Activated CD8-positive, alpha-beta T cell treated with anti-CD3 and anti-CD28 coated beads, Interleukin-2, amount 10 ng/mL, durations not matched to agents 7 days and 5 days (primary cell): ENCODE measurements around the gene RFTN2. TPM values are rescaled to one million over a fixed set of nuclear protein-coding genes. Genes with fewer than 3 reads are reported as not detected.
"Not testable (repeated sequence)": the region's sequence is repeated elsewhere in the genome, so short reads cannot be mapped to it uniquely, and the experiment has no call there.

ENCODE experiments used
- ATAC-seq: fragments of 150-1000 bp; cut with Tn5 transposase; one replicate; pipeline ENCODE4 v1.10.0; 2021; ENCODE audit warnings: moderate library complexity
- CTCF ChIA-PET: fragments of 350-600 bp; sonication (Branson Sonifier 250); formaldehyde crosslinking; loops from one replicate; lab custom pipeline; 2021; ENCODE audit warnings: antibody characterized with exemption; lab: Charles Lee
- POLR2A ChIA-PET: fragments of 350-600 bp; sonication (Branson Sonifier 250); formaldehyde crosslinking; loops from one replicate; lab custom pipeline; 2021; ENCODE audit warnings: antibody characterized with exemption; lab: Charles Lee
- DNase-seq: peaks from one replicate; pipeline ENCODE4 v3.0.0-alpha.2; 2020
- H3K27ac Mint-ChIP-seq: one replicate; pipeline ENCODE4 v1.8.0; 2021; ENCODE audit warnings: mild to moderate bottlenecking, mixed read lengths
- H3K27me3 Mint-ChIP-seq: one replicate; pipeline ENCODE4 v1.8.0; 2021; ENCODE audit warnings: low read depth, mixed read lengths
- H3K36me3 Mint-ChIP-seq: one replicate; pipeline ENCODE4 v1.8.0; 2021; ENCODE audit warnings: low read depth, mixed read lengths
- H3K4me1 Mint-ChIP-seq: one replicate; pipeline ENCODE4 v1.8.0; 2021; ENCODE audit warnings: low read depth, mixed read lengths
- H3K4me3 Mint-ChIP-seq: one replicate; pipeline ENCODE4 v1.8.0; 2021; ENCODE audit warnings: mild to moderate bottlenecking, mixed read lengths
- H3K9me3 Mint-ChIP-seq: one replicate; pipeline ENCODE4 v1.8.0; 2022; ENCODE audit warnings: mixed read lengths; ENCODE audit not compliant: insufficient read depth
- total RNA-seq, 2 experiments: library from RNA; stranded (reverse); gene quantifications; one replicate each; pipeline ENCODE4 v1.2.3, GENCODE V29; 2021

RFTN2 gene
- total RNA-seq, 2 experiments from 2014 or later: not detected

GRCh38 chr2:197598450-197598849 lies 76.9 kb downstream of the RFTN2 start:
- ChIA-PET POLR2A (no interaction called here), CTCF (no interaction called here)
- H3K36me3 Mint-ChIP-seq: no peaks in the 10 kb centered on the region
- peaks cover 6% of the 10 kb centered on the region for H3K4me1 Mint-ChIP-seq
- H3K4me3 Mint-ChIP-seq: no peak overlapping the region
- peaks cover 17% of the 10 kb centered on the region for H3K27me3 Mint-ChIP-seq
- no peak for DNase-seq
- H3K9me3 Mint-ChIP-seq: no peaks in the 10 kb centered on the region
- ATAC-seq: no peak
- no peak overlapping the region for H3K27ac Mint-ChIP-seq

- Mint-ChIP-seq H3K9me3 (no peaks in the 10 kb centered on the region), H3K4me3 (no peak overlapping the region), H3K27me3 (peaks cover 17% of the 10 kb centered on the region), H3K36me3 (no peaks in the 10 kb centered on the region), H3K4me1 (peaks cover 6% of the 10 kb centered on the region), H3K27ac (no peak overlapping the region)
- POLR2A ChIA-PET: no interaction called here
- DNase-seq (no peak), ATAC-seq (no peak)
- CTCF ChIA-PET: no interaction called here
Measured at GRCh38 chr2:197597166-197597565, 78.2 kb downstream of the RFTN2 start.

- no peak for ATAC-seq
- H3K36me3 Mint-ChIP-seq: no peaks in the 10 kb centered on the region
- CTCF ChIA-PET: no interaction called here
- no peak overlapping the region for H3K4me3 Mint-ChIP-seq
- H3K9me3 Mint-ChIP-seq: no peaks in the 10 kb centered on the region
- no peak for DNase-seq
- H3K27ac Mint-ChIP-seq: no peak overlapping the region
- peaks cover 6% of the 10 kb centered on the region for H3K4me1 Mint-ChIP-seq
- H3K27me3 Mint-ChIP-seq: peaks cover 17% of the 10 kb centered on the region
- POLR2A ChIA-PET: no interaction called here
Measured at GRCh38 chr2:197596766-197597165, 78.6 kb downstream of the RFTN2 start.

GRCh38 chr2:197591339-197592072 lies 83.9 kb downstream of the RFTN2 start:
- no peak for ATAC-seq
- H3K36me3 Mint-ChIP-seq: no peaks in the 10 kb centered on the region
- ChIA-PET CTCF (no interaction called here), POLR2A (no interaction called here)
- no peaks in the 10 kb centered on the region for H3K9me3 Mint-ChIP-seq
- no peak overlapping the region for H3K27ac Mint-ChIP-seq
- no peaks in the 10 kb centered on the region for H3K4me1 Mint-ChIP-seq
- peaks cover 11% of the 10 kb centered on the region for H3K27me3 Mint-ChIP-seq
- H3K4me3 Mint-ChIP-seq: no peak overlapping the region
- DNase-seq: no peak

- H3K36me3 Mint-ChIP-seq, H3K27me3 Mint-ChIP-seq, H3K9me3 Mint-ChIP-seq, POLR2A ChIA-PET, H3K27ac Mint-ChIP-seq, DNase-seq, CTCF ChIA-PET, H3K4me1 Mint-ChIP-seq, H3K4me3 Mint-ChIP-seq, ATAC-seq: not testable (repeated sequence)
Measured at GRCh38 chr2:197587255-197587654, 88.1 kb downstream of the RFTN2 start.

- CTCF ChIA-PET, ATAC-seq: not testable (repeated sequence)
Measured at GRCh38 chr2:197580166-197580565, 95.2 kb downstream of the RFTN2 start.

GRCh38 chr2:197578294-197578693 lies 97.1 kb downstream of the RFTN2 start:
- CTCF ChIA-PET, POLR2A ChIA-PET, H3K9me3 Mint-ChIP-seq, H3K4me1 Mint-ChIP-seq, ATAC-seq, DNase-seq, H3K27ac Mint-ChIP-seq, H3K4me3 Mint-ChIP-seq, H3K27me3 Mint-ChIP-seq: not testable (repeated sequence)
- peaks cover 11% of the 10 kb centered on the region for H3K36me3 Mint-ChIP-seq

More at GRCh38 chr2:197580166-197580565, 95.2 kb downstream of the RFTN2 start:
- H3K27me3 Mint-ChIP-seq, DNase-seq, H3K4me1 Mint-ChIP-seq, H3K27ac Mint-ChIP-seq, POLR2A ChIA-PET, H3K36me3 Mint-ChIP-seq, H3K9me3 Mint-ChIP-seq, H3K4me3 Mint-ChIP-seq: not testable (repeated sequence)

GRCh38 chr2:197577446-197577845 lies 97.9 kb downstream of the RFTN2 start:
- DNase-seq (no peak), ATAC-seq (no peak)
- peaks cover 19% of the 10 kb centered on the region for H3K36me3 Mint-ChIP-seq
- H3K27me3 Mint-ChIP-seq: no peaks in the 10 kb centered on the region
- H3K4me1 Mint-ChIP-seq: no peaks in the 10 kb centered on the region
- ChIA-PET CTCF (interaction anchor here (1.4 kb wide), 1 partner anchor 38 kb away, joined by 4 read pairs; no protein-coding TSS in a partner anchor), POLR2A (no interaction called here)
- H3K27ac Mint-ChIP-seq: no peak overlapping the region
- no peak overlapping the region for H3K4me3 Mint-ChIP-seq
- peaks cover 6% of the 10 kb centered on the region for H3K9me3 Mint-ChIP-seq

- DNase-seq (no peak), ATAC-seq (no peak)
- no peak overlapping the region for H3K4me3 Mint-ChIP-seq
- H3K27ac Mint-ChIP-seq: no peak overlapping the region
- peaks cover 27% of the 10 kb centered on the region for H3K36me3 Mint-ChIP-seq
- H3K27me3 Mint-ChIP-seq: no peaks in the 10 kb centered on the region
- POLR2A ChIA-PET: no interaction called here
- peaks cover 6% of the 10 kb centered on the region for H3K9me3 Mint-ChIP-seq
- no peaks in the 10 kb centered on the region for H3K4me1 Mint-ChIP-seq
- CTCF ChIA-PET: interaction anchor here (1.4 kb wide), 1 partner anchor 39 kb away, joined by 4 read pairs; no protein-coding TSS in a partner anchor
Measured at GRCh38 chr2:197576631-197577030, 98.8 kb downstream of the RFTN2 start.

- peaks cover 27% of the 10 kb centered on the region for H3K36me3 Mint-ChIP-seq
Measured at GRCh38 chr2:197575987-197576386, 99.4 kb downstream of the RFTN2 start.

GRCh38 chr2:197573608-197574007 lies 101.8 kb downstream of the RFTN2 start:
- DNase-seq (no peak), ATAC-seq (no peak)
- H3K4me1 Mint-ChIP-seq: no peaks in the 10 kb centered on the region
- no peak overlapping the region for H3K27ac Mint-ChIP-seq
- ChIA-PET CTCF (no interaction called here), POLR2A (no interaction called here)
- H3K9me3 Mint-ChIP-seq: peaks cover 6% of the 10 kb centered on the region
- H3K27me3 Mint-ChIP-seq: no peaks in the 10 kb centered on the region
- peaks cover 27% of the 10 kb centered on the region for H3K36me3 Mint-ChIP-seq
- no peak overlapping the region for H3K4me3 Mint-ChIP-seq

More at GRCh38 chr2:197575987-197576386, 99.4 kb downstream of the RFTN2 start:
- CTCF ChIA-PET: no interaction called here
- no peaks in the 10 kb centered on the region for H3K4me1 Mint-ChIP-seq
- no peak overlapping the region for H3K4me3 Mint-ChIP-seq
- H3K27me3 Mint-ChIP-seq: no peaks in the 10 kb centered on the region
- H3K9me3 Mint-ChIP-seq: peaks cover 6% of the 10 kb centered on the region
- H3K27ac Mint-ChIP-seq: no peak overlapping the region
- DNase-seq: no peak
- no peak for ATAC-seq
- POLR2A ChIA-PET: interaction anchor here (0.6 kb wide), 1 partner anchor 563 kb away, joined by 3 read pairs; no protein-coding TSS in a partner anchor

GRCh38 chr2:197571627-197572271 lies 103.6 kb downstream of the RFTN2 start:
- POLR2A ChIA-PET: no interaction called here
- Mint-ChIP-seq H3K9me3 (peaks cover 6% of the 10 kb centered on the region), H3K27ac (no peak overlapping the region), H3K4me1 (no peaks in the 10 kb centered on the region), H3K36me3 (peaks cover 27% of the 10 kb centered on the region), H3K4me3 (no peak overlapping the region), H3K27me3 (no peaks in the 10 kb centered on the region)
- ATAC-seq (no peak), DNase-seq (no peak)
- CTCF ChIA-PET: no interaction called here
